HG03159 (cell line): Measurements from ENCODE around the gene IMMT.

Experiments used
- ATAC-seq: cut with Tn5 transposase; IDR thresholded peaks from one replicate; pipeline ENCODE4 v1.9.1; 2021; ENCODE audit warnings: mild to moderate bottlenecking, moderate library complexity; ENCODE audit not compliant: unreplicated experiment

IMMT gene

GRCh38 chr2:86094229-86094628, 101.0 kb downstream of the IMMT start:
- no peak for ATAC-seq
